MM.1S (cell line): Measurements from ENCODE around the gene MYO9A.

ENCODE experiments used
- CTCF ChIP-seq: fragments of 300-600 bp; sonication (generic); IDR thresholded peaks from 2 replicates; pipeline ENCODE4 v1.5.1; 2016; ENCODE audit warnings: antibody characterized with exemption, low read length, mixed read lengths
- EZH2 ChIP-seq: fragments of 300-600 bp; sonication (generic); optimal IDR thresholded peaks from 2 replicates; pipeline ENCODE3; 2017; ENCODE audit warnings: low read depth, mild to moderate bottlenecking, antibody characterized with exemption, low read length, mixed read lengths

DNA sequence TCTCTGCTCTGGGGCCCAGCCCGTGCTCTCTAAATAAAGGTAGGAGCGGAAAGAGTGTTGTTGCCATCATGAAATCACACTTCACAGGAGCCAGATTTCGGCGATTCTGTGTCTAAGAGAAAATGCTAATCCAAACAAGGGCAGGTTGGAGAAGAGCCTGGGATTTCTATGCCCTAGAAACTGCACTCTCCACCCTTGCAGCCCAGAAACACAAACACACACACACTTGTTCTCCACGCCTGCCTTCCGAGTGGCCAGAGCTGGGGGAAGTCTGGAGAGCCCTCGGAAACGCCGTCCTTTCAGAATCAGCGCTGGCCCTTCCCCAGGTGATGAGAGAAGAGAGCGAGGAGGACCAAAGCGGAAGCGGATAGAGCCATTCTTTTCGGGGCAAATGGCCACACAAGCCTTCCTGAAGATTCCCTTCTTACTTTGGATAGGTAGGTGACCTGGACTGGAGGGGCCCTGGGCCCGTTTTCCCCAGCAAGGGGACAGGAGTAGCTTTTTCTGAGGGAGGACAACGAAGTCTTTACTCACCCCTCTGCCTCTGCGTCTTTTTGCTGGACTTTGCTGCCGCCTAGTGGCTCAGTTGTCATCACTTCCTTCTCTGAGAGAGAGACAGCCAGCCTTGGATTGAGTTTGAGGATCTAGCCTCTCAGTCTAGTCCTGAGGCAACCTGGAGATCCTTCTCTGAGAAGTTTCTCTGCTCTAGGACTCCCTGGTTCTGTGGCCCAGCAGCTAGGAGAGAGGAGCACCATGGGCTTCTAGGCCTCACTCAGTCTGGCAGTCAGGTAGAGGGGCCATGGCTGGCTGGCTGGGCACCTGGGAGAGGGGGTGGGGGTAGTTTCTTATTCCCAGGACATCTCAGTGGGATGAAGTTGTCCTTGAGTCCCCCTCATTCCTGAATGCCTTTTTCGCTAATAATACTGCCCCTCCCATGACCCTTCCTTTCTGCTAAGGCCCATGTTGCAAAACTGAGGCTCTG, 38.0 kb upstream of the MYO9A start:
- TF ChIP-seq EZH2 (no peak), CTCF (peak; percentile 85)
